ENCODE data around the gene OR9A2.

DNA sequence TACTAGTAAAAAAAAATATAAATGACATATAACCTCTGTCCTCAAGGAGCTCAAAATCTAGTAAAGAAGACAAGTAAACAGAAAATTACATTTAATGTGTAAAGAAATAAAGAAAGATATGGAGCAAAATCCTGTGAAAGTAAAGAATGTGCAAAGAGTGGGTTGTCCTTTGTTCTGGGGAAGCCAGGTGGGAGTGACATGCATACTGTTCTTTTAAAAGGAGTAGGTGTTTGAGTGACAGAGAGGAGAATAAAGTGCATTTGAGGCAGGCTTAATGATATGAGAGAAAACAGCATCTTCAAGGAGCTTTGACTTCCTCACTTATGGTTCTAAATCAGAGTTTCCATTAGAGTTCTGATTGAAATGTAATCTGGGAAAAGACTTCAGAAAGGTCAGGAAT, 47.2 kb upstream of the OR9A2 start:
- TF ChIP-seq POLR2A (IDR thresholded peaks at IDR 0.05) = no peak
- TF ChIP-seq, protein P1, sequence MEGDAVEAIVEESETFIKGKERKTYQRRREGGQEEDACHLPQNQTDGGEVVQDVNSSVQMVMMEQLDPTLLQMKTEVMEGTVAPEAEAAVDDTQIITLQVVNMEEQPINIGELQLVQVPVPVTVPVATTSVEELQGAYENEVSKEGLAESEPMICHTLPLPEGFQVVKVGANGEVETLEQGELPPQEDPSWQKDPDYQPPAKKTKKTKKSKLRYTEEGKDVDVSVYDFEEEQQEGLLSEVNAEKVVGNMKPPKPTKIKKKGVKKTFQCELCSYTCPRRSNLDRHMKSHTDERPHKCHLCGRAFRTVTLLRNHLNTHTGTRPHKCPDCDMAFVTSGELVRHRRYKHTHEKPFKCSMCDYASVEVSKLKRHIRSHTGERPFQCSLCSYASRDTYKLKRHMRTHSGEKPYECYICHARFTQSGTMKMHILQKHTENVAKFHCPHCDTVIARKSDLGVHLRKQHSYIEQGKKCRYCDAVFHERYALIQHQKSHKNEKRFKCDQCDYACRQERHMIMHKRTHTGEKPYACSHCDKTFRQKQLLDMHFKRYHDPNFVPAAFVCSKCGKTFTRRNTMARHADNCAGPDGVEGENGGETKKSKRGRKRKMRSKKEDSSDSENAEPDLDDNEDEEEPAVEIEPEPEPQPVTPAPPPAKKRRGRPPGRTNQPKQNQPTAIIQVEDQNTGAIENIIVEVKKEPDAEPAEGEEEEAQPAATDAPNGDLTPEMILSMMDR (IDR thresholded peaks at IDR 0.05) = no peak
